Activated CD4-positive, CD25-positive, alpha-beta regulatory T cell (primary cell): ENCODE results near the gene AKIP1.
A peak's percentile ranks its signal among the peaks of the same experiment; 100 is the strongest.

Experiments
- DNase-seq, 4 experiments: peaks; one replicate each; lab custom pipeline; 2025; lab: John Stamatoyannopoulos, UW

Gene AKIP1

GRCh38 chr11:8961401-8961800 is 50.4 kb downstream of the AKIP1 start:
- no peak for DNase-seq

GRCh38 chr11:8962841-8963240 is 51.9 kb downstream of the AKIP1 start:
- DNase-seq, result no peak

DNA sequence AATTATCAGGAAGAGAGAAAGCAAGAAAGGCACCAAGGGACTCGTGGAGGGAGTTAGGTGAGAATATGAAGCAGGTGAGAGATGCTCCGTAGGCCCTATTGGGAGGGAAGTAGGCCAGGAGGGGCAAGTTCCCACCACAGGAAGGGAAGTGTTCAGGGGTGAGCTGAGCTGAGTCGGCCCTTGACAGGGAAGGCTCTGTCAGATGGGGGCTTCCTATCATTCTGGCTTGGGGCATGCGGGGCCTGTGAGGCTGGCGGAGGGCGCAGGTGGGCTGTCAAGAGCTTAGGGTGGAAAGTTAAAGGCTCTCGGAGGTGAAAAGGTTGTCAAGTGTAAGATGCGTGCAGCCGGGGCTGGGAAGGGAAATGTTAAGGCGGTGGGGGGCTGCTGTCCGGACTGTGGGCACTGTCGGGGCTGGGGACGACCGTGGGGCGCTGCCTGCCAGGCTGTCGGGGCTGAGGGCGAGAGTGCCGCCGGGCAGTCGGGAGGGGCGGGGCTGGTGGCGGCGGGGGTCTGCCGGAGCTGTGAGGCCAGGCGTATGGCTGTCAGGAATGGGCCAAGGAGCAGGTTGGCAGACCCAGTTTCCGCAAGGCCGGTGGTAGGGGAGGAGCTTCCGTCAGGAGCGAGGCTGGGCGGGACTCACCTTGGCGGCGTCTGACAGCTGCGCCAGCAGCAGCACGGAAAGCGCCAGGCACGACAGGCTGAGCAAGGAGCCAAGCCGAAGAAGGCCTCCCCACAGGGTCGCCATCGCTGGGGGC is 52.8 kb downstream of the AKIP1 start:
- DNase-seq, result peak; percentile 55 to 71 (median 66)

GRCh38 chr11:8964324-8965320 is 53.6 kb downstream of the AKIP1 start, which contains the start of gene TMEM9B:
TSS of gene TMEM9B (minus strand) at chr11:8964442. CDS start at chr11:8964313, 129 bp downstream.
- peak; percentile 55 to 71 (median 66) for DNase-seq

DNA sequence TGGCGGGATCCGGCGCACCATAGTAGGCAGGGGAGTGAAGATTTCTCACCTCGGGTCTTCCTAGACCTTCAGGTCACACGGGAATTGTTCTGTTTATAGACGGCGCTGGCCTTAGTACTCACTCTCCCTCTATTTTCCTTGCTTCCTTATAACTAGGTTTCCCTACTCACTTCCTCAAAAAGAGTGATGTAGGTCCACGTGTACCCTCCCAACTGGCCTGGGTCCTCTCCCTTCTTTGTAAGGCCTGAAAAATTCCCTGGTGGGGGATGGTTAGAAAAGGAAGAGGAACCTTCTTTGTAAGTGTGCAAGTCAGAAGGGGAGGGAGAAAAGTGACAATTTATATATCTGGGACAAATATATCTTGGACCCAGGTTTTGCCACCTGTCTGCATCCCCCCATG is 56.2 kb downstream of the AKIP1 start:
- DNase-seq, result no peak
